IMR-90 (cell line): ENCODE measurements around the gene PPP6C. TPM values are rescaled to one million over a fixed set of nuclear protein-coding genes. Genes with fewer than 3 reads are reported as not detected.
"Not testable (repeated sequence)": the region's sequence is repeated elsewhere in the genome, so short reads cannot be mapped to it uniquely, and the experiment has no call there.

Experiments
- ATAC-seq: fragments of 200-7000 bp; cut with Tn5 transposase; 2 replicates; pipeline ENCODE4 v1.9.1; 2020; ENCODE audit warnings: low read depth, mild to moderate bottlenecking, moderate library complexity
- BruUV-seq: library from RNA; stranded (reverse); fragments of 400-500 nt; replicated peaks from 2 replicates; lab custom pipeline; 2021; lab: Mats Ljungman, UMichigan
- CTCF ChIA-PET: fragments of 300-600 bp; formaldehyde crosslinking; extraction: SDS; loops from one replicate; lab custom pipeline; 2021; ENCODE audit warnings: antibody characterized with exemption; lab: Yijun Ruan, JAX
- POLR2A ChIA-PET: fragments of 300-600 bp; sonication (Branson Sonifier 250); formaldehyde crosslinking; loops from one replicate; lab custom pipeline; 2022; ENCODE audit warnings: antibody characterized with exemption; ENCODE audit not compliant: unreplicated experiment; lab: Charles Lee
- DNase-seq: peaks from one replicate; pipeline ENCODE4 v3.0.0; 2013
- H2AFZ ChIP-seq: replicated peaks from 2 replicates; pipeline ENCODE3; 2013; ENCODE audit warnings: low read length, mild to moderate bottlenecking; ENCODE audit not compliant: poor library complexity
- H2AK5ac ChIP-seq: 2 replicates; pipeline ENCODE4 v1.6.1; 2013; ENCODE audit warnings: low read depth, low read length, inconsistent platforms
- H2AK9ac ChIP-seq: replicated peaks from 2 replicates; pipeline ENCODE3; 2013; ENCODE audit warnings: mild to moderate bottlenecking, low read depth, low read length, moderate library complexity; ENCODE audit not compliant: poor library complexity
- H2BK120ac ChIP-seq: 2 replicates; pipeline ENCODE4 v1.6.1; 2013; ENCODE audit warnings: low read depth, low read length, inconsistent platforms
- H2BK15ac ChIP-seq: 3 replicates; pipeline ENCODE4 v1.6.1; 2013; ENCODE audit warnings: low read depth, low read length, inconsistent platforms
- H2BK20ac ChIP-seq: 2 replicates; pipeline ENCODE4 v1.6.1; 2013; ENCODE audit warnings: low read depth, mild to moderate bottlenecking, inconsistent platforms, low read length, moderate library complexity
- H2BK5ac ChIP-seq: 2 replicates; pipeline ENCODE4 v1.6.1; 2013; ENCODE audit warnings: mild to moderate bottlenecking, low read depth, low read length, inconsistent platforms; ENCODE audit not compliant: poor library complexity, severe bottlenecking
- H3K14ac ChIP-seq: replicated peaks from 2 replicates; pipeline ENCODE4 v1.6.1; 2013; ENCODE audit warnings: low read depth, low read length, inconsistent platforms
- H3K18ac ChIP-seq: 2 replicates; pipeline ENCODE4 v1.6.1; 2013; ENCODE audit warnings: low read depth, low read length, control low read depth
- H3K23ac ChIP-seq: 2 replicates; pipeline ENCODE4 v1.6.1; 2013; ENCODE audit warnings: low read depth, low read length, inconsistent platforms
- H3K27ac ChIP-seq: 2 replicates; pipeline ENCODE4 v1.5.1; 2013; ENCODE audit warnings: mild to moderate bottlenecking, control low read depth, low read length; ENCODE audit not compliant: insufficient read depth
- H3K27me3 ChIP-seq: 2 replicates; pipeline ENCODE4 v1.6.1; 2013; ENCODE audit warnings: low read length; ENCODE audit not compliant: control insufficient read depth, insufficient read depth
- H3K36me3 ChIP-seq: 2 replicates; pipeline ENCODE4 v1.6.1; 2013; ENCODE audit warnings: low read length, mixed read lengths; ENCODE audit not compliant: control insufficient read depth, insufficient read depth
- H3K4ac ChIP-seq: 2 replicates; pipeline ENCODE4 v1.6.1; 2013; ENCODE audit warnings: low read depth, low read length, inconsistent platforms
- H3K4me1 ChIP-seq: 2 replicates; pipeline ENCODE4 v1.6.1; 2013; ENCODE audit warnings: low read length, mixed read lengths; ENCODE audit not compliant: control insufficient read depth, insufficient read depth
- H3K4me2 ChIP-seq: 2 replicates; pipeline ENCODE4 v1.6.1; 2013; ENCODE audit warnings: low read depth, mild to moderate bottlenecking, control low read depth, low read length, moderate library complexity
- H3K4me3 ChIP-seq: 2 replicates; pipeline ENCODE4 v1.5.1; 2013; ENCODE audit warnings: low read depth, mild to moderate bottlenecking, control low read depth, low read length, moderate library complexity; ENCODE audit not compliant: insufficient read depth
- H3K56ac ChIP-seq: 2 replicates; pipeline ENCODE4 v1.6.1; 2013; ENCODE audit warnings: low read length, inconsistent platforms; ENCODE audit not compliant: insufficient read depth; ENCODE audit errors: extremely low read depth
- H3K79me1 ChIP-seq, 2 experiments: 2 replicates each; pipeline ENCODE4 v1.6.1; 2013; ENCODE audit warnings: low read length in 2 of 2, inconsistent platforms in 1 of 2, low read depth in 1 of 2
- H3K9ac ChIP-seq: 2 replicates; pipeline ENCODE4 v1.6.1; 2013; ENCODE audit warnings: low read depth, low read length, control low read depth
- H3K9me1 ChIP-seq: 2 replicates; pipeline ENCODE4 v1.6.1; 2013; ENCODE audit warnings: low read length, inconsistent platforms; ENCODE audit not compliant: insufficient read depth
- H3K9me3 ChIP-seq: 2 replicates; pipeline ENCODE4 v1.6.1; 2013; ENCODE audit warnings: low read length; ENCODE audit not compliant: control insufficient read depth, insufficient read depth
- H4K20me1 ChIP-seq: 2 replicates; pipeline ENCODE4 v1.6.1; 2013; ENCODE audit warnings: low read length, inconsistent platforms; ENCODE audit not compliant: insufficient read depth
- H4K5ac ChIP-seq: 2 replicates; pipeline ENCODE4 v1.6.1; 2013; ENCODE audit warnings: mild to moderate bottlenecking, low read depth, low read length, control low read depth
- H4K8ac ChIP-seq, 2 experiments: 2 replicates each; pipeline ENCODE4 v1.6.1; 2013; ENCODE audit warnings: low read depth in 2 of 2, low read length in 2 of 2, control low read depth in 1 of 2, inconsistent platforms in 1 of 2
- H4K91ac ChIP-seq: 2 replicates; pipeline ENCODE4 v1.6.1; 2013; ENCODE audit warnings: low read depth, low read length, inconsistent platforms; ENCODE audit not compliant: insufficient read depth
- BHLHE40 ChIP-seq: fragments of 150-350 bp; IDR thresholded peaks from 2 replicates; pipeline ENCODE4 v1.6.1; 2016; ENCODE audit warnings: mild to moderate bottlenecking, low read depth, low read length
- MXI1 ChIP-seq: IDR thresholded peaks from 2 replicates; pipeline ENCODE4 v1.6.1; 2012; ENCODE audit warnings: low read depth, mild to moderate bottlenecking, low read length, moderate library complexity, borderline replicate concordance
- RAD21 ChIP-seq: IDR thresholded peaks from 2 replicates; pipeline ENCODE4 v1.6.1; 2012; ENCODE audit warnings: low read length, improper control_type of control experiment
- WGBS, 2 experiments: methylation state at CpG; one replicate each; pipeline versions ENCODE4 v1.1.5 to v1.1.7; 2013; ENCODE audit warnings: missing lambda C conversion rate in 2 of 2; ENCODE audit not compliant: insufficient read length in 1 of 2; ENCODE audit errors: extremely low coverage in 2 of 2; 5-methylcytosine and 5-hydroxymethylcytosine counted together
- dilution Hi-C: fragments of 300-500 bp; cut with HindIII; formaldehyde crosslinking; loops from one replicate; pipeline ENCODE4 v1.14.3; 2018; ENCODE audit warnings: low sequenced_read_pairs; ENCODE audit not compliant: unreplicated experiment
- in situ Hi-C: fragments of 300-500 bp; cut with MboI; formaldehyde crosslinking; loops from 3 replicates; pipeline ENCODE4 v1.14.3; 2019; ENCODE audit warnings: low sequenced_read_pairs, inconsistent platforms, mixed read lengths
- intact Hi-C: fragments of 100-400 bp; cut with micrococcal nuclease; formaldehyde crosslinking; loops from 2 replicates; pipeline ENCODE4 v1.10.0; 2022
- polyA plus RNA-seq, 3 experiments: library from polyadenylated mRNA; depleted of rRNA; stranded (reverse); fragments of >200 nt; gene quantifications; 2 replicates each; pipeline ENCODE4 v1.2.3, GENCODE V29; 2012; ENCODE audit warnings: low replicate concordance in 1 of 3
- total RNA-seq: library from RNA; depleted of rRNA; stranded (reverse); fragments of >200 nt; gene quantifications from 2 replicates; pipeline ENCODE4 v1.2.3, GENCODE V29; 2012

Gene PPP6C
- total and polyA plus RNA-seq, 2 of the 4 experiments (the other 2 are of a cell fraction), result 14.5 to 15.4 TPM

GRCh38 chr9:125200216-125201047, 10.8 kb upstream of the PPP6C start, which contains the start of gene RABEPK (continued):
- TF ChIP-seq MXI1, result peak; percentile 87; the same call in 1 of the 2 replicates
- no peak for TF ChIP-seq RAD21
- no peak for TF ChIP-seq BHLHE40

- H4K91ac ChIP-seq, H3K27me3 ChIP-seq, CTCF ChIA-PET, H3K79me1 ChIP-seq, H3K9ac ChIP-seq, ATAC-seq, H3K14ac ChIP-seq, BruUV-seq, intact Hi-C loops, H3K18ac ChIP-seq, H4K5ac ChIP-seq, H4K8ac ChIP-seq, H2BK120ac ChIP-seq, DNase-seq, H2AK9ac ChIP-seq, H3K56ac ChIP-seq, in situ Hi-C loops, H3K4me1 ChIP-seq, H2BK15ac ChIP-seq, H2AK5ac ChIP-seq, H3K23ac ChIP-seq, H4K20me1 ChIP-seq, H3K9me3 ChIP-seq, H2AFZ ChIP-seq, H3K9me1 ChIP-seq, H3K4me3 ChIP-seq, H3K4ac ChIP-seq, H3K36me3 ChIP-seq, H2BK5ac ChIP-seq, H2BK20ac ChIP-seq, dilution Hi-C loops, H3K4me2 ChIP-seq, H3K27ac ChIP-seq: not testable (repeated sequence)
- POLR2A ChIA-PET, result interaction anchor here (0.6 kb wide), 1 partner anchor 19 kb away, joined by 5 read pairs; no protein-coding TSS in a partner anchor
- WGBS, 2 experiments, result no CpG with 5 or more reads among the region's 1 CpG
These were observed 6.0 kb upstream of the PPP6C start for GRCh38 chr9:125195591-125195990.

- H2BK15ac ChIP-seq, H3K36me3 ChIP-seq, H3K23ac ChIP-seq, H3K4me3 ChIP-seq, H4K91ac ChIP-seq, H3K14ac ChIP-seq, H2AK9ac ChIP-seq, H2BK5ac ChIP-seq, in situ Hi-C loops, H2BK20ac ChIP-seq, H3K4me1 ChIP-seq, BruUV-seq, H3K9me3 ChIP-seq, H3K27ac ChIP-seq, H4K20me1 ChIP-seq, dilution Hi-C loops, H3K4ac ChIP-seq, ATAC-seq, H3K9me1 ChIP-seq, H2AK5ac ChIP-seq, H2BK120ac ChIP-seq, intact Hi-C loops, POLR2A ChIA-PET, H4K8ac ChIP-seq, H3K27me3 ChIP-seq, DNase-seq, H3K56ac ChIP-seq, H3K9ac ChIP-seq, H3K4me2 ChIP-seq, H3K18ac ChIP-seq, H4K5ac ChIP-seq, CTCF ChIA-PET, H2AFZ ChIP-seq, H3K79me1 ChIP-seq: not testable (repeated sequence)
- WGBS, 2 experiments, result 93% methylated on average over 5 of the region's 5 CpGs; no CpG with 5 or more reads in 1 of the 2 experiments
These were observed 4.9 kb upstream of the PPP6C start for GRCh38 chr9:125194466-125194865.
